Raji (cell line): ENCODE measurements around the gene NHS.

Source experiments
- POLR2A ChIP-seq: IDR thresholded peaks from 2 replicates; pipeline ENCODE4 v1.6.1; 2011; ENCODE audit warnings: low read depth, low read length, control low read depth; ENCODE audit not compliant: insufficient read depth

NHS gene

DNA sequence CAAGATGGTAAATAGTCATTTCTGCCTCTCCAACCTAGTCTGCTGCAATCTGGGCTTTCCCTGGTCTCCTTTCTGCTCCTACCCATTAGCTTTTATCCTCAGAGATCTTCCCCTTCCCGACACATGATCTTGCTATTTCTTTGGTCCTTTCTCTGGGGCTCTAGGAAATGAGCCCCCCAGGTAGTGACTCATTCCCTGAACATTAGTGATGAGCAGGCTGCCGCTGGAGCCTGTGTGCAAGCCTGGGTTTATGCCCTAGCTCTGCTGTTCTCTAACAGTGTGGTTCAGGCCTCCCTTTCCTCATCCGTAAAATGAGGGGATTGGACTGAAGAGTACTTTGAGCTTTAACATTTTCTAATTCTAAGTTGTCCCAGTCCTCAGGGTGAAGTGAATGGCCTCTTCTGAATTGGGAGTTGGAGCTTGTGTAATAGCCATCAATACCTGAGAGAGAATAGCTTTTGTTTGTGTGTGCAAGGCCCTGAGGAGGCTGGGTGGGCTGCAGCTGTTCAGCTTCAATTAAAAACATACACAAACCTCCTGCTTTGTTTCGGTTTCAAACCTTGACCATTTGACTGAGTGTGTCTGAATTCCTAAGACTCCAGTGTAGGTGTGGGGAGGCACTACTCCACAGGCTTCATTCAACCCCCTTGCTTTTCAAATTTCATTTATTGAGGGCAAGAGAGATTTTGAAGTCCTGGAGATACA lies 246.7 kb downstream of the NHS start:
- no peak for TF ChIP-seq POLR2A

GRCh38 chrX:17622331-17622730 lies 247.3 kb downstream of the NHS start:
- no peak for TF ChIP-seq POLR2A

GRCh38 chrX:17623750-17624149 lies 248.8 kb downstream of the NHS start:
- TF ChIP-seq POLR2A, result no peak

GRCh38 chrX:17627026-17627425 lies 252.0 kb downstream of the NHS start:
- no peak for TF ChIP-seq POLR2A

DNA sequence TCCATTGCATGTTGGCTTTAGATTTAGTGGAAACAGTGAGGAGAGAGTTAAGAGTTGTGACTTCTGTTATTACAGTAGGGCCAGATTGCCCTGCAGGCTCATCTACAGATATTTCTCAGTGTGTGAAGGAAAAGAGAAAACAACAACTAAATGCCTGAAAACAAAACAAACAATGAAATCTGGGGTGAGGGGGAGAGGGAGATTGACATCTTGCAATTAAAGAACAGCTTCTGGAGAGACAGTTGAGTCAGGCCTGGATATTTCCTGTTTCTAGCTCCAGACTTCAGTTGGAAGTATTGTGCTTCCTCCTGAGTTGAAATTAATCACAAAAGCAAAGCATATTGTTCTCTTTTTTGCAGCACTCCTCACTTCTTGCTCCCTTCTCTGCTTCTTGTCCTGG lies 254.0 kb downstream of the NHS start:
- no peak for TF ChIP-seq POLR2A

DNA sequence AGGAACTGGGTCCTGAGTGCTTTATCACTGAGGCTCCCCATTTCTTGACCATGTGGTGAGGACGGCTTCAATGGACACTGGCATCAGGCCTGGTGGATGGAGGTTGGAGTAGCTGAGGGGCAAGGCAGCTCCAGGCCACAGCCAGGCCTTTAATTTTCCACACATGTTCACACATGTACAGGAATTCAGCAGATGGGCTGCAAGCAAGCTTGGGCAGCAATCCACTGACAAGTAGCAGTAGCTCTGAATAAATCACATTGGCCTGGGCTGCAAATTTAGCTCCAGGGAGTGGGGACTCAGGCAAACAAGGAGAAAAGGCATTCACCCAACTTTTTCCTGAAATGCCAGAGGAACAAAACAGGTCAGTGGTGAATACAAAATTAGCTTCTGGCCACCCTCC lies 254.5 kb downstream of the NHS start:
- TF ChIP-seq POLR2A, result no peak

DNA sequence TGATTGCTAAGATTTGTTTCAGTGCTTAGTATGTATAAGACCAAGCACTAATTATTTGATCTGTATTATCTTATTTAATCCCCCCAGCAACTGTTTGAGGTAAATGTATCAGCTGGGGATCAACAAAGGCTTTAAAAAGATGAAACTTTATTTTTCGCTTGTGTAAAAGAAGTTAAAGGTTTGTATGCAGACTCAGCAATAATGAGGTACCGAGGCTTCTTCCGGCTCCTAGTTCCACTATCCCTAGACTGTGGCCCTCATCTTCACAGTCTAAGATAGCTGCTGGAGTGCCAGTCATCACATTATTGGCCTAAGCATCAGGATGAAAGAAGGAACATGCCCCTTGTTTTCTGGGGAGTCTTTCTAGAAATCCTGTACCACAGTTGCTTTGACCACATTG lies 256.6 kb downstream of the NHS start:
- no peak for TF ChIP-seq POLR2A

GRCh38 chrX:17632942-17633341 lies 257.9 kb downstream of the NHS start:
- no peak for TF ChIP-seq POLR2A

DNA sequence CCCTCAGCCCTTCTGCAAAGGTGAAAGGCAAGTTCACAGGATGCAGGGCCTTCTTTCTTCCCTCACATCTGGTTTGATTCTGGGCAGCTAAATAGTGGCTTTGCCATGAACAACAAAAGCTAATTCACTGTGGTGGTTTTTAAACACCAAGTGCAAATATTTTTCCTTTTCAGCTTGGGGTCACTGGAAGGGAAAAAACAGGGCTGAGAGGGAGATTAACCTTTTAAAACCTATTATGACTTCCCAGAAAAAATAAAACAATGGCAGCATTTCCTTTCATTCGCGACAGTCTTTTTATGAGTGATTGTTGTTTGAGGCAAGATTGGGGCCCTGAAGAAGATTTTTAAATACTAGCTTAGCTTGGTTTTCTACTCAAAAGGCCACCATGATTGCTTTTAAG lies 258.5 kb downstream of the NHS start:
- no peak for TF ChIP-seq POLR2A

GRCh38 chrX:17634542-17635207 lies 259.7 kb downstream of the NHS start:
- TF ChIP-seq POLR2A, result no peak

- TF ChIP-seq POLR2A, result no peak
Observed at GRCh38 chrX:17635231-17635630, 260.2 kb downstream of the NHS start.

- TF ChIP-seq POLR2A, result no peak
Observed at GRCh38 chrX:17637235-17637634, 262.2 kb downstream of the NHS start.

- TF ChIP-seq POLR2A, result no peak
Observed at GRCh38 chrX:17638731-17639130, 263.7 kb downstream of the NHS start.

DNA sequence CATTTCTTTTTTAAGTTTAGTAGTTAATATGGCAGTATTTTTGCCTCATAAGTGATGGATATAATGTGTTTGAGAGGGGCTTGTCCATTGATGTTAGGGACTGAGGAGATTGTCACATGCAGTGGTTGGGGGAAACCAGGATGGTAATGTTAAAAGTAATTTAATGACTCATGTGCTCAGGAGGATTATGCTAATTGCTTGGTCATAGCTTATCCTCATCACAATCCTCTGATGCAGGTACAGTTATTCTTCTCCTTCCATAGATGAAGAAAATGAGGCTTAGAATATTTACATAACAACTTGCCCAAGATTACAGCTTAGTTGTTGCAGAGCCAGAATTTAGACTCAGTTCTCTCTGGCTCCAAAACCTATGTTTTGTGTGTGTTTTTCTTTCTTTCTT lies 267.9 kb downstream of the NHS start:
- no peak for TF ChIP-seq POLR2A

DNA sequence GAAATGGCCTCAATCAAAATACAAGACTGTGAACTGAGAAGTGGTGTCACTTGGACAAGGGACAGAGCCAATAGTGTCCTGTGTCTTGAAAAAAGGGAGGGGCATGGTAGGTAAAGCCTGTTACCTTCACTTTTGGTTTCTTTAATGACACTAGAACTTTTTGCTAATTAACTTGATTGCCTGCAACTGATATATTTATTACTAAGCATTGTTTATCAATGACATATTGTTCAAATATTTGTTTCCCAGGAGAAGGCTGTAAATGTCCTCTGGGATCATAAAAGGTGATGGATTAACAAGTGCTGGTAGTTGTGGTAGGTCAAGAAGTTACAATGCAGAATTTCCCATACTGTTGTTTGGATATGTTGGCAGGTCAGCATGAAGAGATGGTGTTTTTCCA lies 268.5 kb downstream of the NHS start:
- TF ChIP-seq POLR2A, result no peak

DNA sequence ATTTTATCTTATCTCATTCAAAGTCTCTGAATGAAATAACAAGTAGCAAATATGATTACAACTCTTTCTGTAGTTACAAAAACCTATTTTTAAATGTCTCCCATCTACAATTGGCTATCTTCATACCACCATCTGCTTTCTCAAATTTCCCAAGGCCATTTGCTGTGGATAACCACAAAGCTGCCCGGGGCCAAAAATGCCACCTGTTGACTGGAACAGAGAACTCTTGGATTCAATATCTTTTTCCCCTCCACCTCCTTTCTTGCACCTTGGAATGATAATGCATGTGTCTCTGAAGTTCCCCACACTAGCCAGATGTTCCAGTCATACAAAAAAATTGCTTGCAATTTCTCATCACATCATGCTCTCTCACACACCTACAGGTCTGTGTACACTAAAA lies 269.0 kb downstream of the NHS start:
- TF ChIP-seq POLR2A, result no peak

DNA sequence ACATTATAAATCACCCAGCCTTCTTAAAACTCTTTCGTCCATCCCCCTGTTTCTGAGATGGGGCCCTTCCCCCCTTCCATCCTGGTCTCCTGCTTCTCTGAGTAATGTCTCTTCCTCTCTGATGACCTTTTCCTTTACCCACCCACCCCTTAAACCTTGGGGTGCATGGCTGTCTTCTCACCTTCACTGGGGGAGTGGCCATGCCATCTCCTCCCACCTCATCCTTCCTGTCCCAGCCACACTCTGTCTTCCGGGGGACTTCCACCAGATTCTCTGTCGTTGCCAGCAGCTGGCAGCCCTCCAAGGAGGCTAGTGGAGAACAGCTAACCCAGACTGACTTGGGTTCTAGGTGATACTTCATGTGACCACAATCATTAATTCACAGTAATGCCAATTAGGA lies 279.1 kb downstream of the NHS start:
- no peak for TF ChIP-seq POLR2A

DNA sequence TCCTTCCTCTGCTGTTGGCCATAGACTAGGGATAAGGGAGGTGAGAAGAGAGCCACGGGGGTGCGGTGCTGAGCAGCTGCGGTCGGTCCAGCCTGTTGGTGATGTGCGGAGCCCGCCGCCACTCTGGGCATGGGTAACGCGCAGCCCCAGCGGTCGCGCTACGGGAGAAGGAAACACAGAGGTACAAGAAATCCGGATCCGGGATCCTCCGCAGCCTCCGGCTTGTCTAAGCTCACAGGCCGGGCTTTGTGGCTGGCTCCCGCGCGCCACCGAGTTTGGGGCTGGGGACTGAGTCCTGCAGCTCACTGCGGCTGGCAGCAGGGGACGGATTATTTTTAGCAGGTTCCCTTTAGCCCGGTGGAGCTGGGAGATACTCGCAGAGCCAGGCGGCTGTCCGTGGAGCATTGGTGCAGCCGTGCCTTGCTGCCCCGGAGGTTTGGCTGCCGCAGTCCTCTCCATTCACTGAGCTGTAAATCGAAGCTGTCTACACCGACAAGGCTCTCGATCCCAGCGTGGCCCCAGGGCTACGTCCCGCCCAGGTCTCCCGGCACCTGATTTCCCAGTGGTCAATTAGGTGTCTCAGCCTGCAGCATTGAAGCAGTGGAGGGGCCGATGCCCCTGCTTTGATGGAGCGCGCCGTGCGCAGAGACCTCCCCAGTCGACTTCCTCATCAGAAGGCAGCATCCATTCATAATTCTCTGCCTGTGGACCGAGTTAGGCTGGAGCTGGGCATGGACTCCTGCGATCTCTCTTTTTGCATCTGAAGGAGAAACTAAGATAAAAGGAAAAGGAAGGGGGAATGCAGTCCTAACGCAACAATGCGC lies 280.4 kb downstream of the NHS start:
- no peak for TF ChIP-seq POLR2A
